DMS53 treated with DMSO at 0.1 percent for 48 hours (cell line): ENCODE results near the gene EXOC4.

Source experiments
- DNase-seq: peaks from one replicate; lab custom pipeline; 2025; ENCODE audit not compliant: unreplicated experiment; lab: John Stamatoyannopoulos, UW

Gene EXOC4

DNA sequence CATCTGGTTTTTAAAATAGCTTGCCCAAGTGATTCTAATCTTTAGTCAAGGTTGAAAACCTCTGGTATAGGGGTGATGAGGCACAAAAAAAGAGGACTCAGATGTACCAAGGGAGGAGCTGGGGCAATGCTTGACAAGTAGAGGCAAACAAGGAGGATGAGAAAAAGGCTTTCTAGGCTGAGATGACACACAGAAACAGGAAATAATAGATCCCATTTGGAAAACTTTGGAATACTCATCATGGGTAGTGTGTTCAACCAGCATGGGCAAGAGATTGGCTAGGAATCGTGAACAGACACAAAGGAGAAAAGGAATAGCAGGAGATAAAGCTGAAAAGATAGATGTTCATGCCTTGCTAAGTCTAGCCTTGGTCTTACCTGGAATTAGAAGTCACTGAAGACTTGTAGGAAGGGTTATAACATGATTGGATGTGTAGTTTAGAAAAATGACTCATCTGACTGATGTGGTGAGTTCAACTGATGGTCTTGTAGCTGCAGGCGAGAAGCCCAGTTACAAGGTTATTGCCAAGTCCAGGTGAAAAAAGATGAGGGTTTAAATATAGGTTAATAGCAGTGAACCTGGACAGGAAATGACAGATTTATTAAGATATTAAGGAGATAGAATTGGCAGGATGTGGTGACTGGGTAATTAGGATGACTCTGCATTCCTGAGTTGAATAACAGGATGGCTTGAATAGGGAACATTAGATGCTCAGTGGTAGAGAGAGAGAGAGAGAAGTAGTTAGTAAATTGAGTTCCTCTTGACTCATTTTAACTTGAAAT, 660.2 kb downstream of the EXOC4 start:
- DNase-seq: no peak

- DNase-seq: no peak
Observed at GRCh38 chr7:133916621-133917020, 663.7 kb downstream of the EXOC4 start.

- DNase-seq: no peak
Observed at GRCh38 chr7:133919810-133920209, 666.9 kb downstream of the EXOC4 start.

GRCh38 chr7:133921635-133922182, 668.8 kb downstream of the EXOC4 start:
- no peak for DNase-seq

DNA sequence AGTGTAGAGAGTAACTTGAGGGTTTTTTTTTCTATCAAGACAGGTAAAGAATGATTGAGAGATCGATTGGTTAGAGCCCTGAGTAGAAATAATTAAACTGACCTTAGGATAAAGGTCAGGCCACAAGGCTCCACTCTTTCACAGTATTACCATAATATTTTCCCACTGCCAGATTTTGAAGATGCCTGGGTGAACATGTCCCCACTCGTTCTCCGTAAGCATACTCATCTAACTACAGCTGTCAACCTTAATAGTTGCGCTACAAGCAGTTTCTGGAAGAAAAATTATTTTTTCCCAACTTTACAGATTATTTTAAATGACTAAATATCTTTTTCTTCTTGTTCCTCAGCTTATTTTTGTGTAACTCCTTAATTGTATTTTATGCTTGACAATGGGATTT, 671.1 kb downstream of the EXOC4 start:
- DNase-seq: no peak

GRCh38 chr7:133931053-133931452, 678.2 kb downstream of the EXOC4 start:
- DNase-seq: no peak

GRCh38 chr7:133932591-133932990, 679.7 kb downstream of the EXOC4 start:
- no peak for DNase-seq

DNA sequence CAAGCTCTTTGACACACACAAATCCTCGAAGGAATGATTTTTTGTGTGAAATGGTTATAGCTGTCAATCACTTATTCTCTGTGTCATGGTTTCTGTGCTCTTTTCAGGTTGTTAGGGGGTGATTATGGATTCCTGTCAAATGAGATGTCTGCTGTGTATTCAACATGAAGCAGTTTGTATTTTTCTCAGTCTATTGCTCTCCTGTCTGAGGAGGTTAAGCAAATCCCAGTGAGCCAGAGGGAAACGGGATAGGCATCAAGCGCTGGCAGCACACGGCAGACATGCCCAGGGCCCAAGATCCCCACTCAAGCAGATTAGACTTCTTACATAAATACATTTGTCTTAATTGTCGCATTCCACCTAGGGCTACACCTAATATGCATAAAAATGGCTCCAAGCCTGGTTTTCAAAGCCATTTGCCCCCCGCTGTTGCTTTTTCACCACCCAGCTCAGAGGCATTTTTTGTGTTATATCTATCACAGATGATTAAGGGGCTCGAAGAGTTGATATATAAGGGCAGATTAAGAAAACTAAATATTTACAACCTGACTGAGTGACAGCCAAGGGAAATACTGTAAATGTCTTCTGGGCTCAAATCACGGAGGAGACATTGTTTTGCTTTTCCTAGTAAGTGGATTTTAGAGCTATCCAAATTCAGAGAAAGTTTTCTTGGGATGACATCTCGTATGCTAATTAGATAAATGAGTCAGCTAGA, 681.5 kb downstream of the EXOC4 start:
- DNase-seq: no peak

- DNase-seq: no peak
Observed at GRCh38 chr7:133934977-133935330, 682.1 kb downstream of the EXOC4 start.

DNA sequence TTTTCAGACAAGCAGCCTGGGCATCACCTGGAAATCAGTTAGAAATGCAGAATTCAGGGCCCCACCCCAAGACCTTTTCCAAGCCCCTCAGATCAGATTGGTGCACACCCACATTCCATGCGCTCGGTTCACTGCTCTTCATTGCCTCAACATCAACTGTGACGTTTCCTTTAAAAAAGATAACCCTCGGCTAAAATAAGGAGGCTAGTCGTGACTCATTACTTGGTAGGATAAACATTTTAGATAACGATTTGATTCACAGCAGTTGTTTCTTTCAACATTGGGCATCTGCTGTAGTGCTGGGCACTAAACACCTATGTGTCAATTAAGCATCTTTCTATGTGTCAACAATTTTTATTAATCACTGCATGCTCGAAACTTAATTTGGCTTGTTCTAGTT, 683.2 kb downstream of the EXOC4 start:
- DNase-seq: no peak

- no peak for DNase-seq
Observed at GRCh38 chr7:133937786-133938185, 684.9 kb downstream of the EXOC4 start.

DNA sequence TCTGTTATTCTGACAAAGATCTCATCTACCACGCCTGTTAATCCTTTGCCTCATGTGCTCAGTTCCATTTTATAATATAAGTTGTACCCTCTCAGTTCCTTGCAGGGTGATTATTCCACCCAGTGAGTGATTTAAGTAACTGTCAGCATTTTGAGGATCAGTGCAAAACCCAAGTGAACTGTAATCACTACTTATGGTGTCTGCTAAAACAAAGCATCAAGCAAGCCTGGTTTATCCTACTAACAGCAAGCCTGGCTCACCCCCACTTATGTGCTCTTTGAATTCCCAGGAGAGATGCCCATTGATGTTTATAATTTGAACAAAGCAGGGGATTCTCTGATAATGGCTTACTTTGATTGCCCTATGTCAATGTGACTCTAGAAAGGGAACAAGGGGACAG, 687.5 kb downstream of the EXOC4 start:
- DNase-seq: no peak

DNA sequence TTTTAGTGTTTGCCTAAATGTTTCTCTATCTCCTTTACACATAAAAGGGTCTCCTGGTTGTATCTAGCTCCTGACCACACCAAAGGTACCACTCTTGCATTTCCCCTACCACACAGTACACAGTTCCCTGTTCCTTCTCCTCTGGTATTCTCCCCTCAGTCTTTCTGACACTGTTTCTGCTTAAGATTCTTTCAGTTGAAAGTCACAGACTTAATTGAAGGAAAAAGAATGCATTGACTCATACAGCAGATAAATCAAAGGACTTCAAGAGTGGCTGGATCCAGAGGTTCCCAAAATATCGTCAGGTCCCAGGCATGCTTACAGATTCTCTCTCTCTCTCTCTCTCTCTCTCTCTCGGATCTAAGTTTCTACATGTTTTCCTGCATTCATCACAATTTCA, 688.6 kb downstream of the EXOC4 start:
- DNase-seq: no peak

- DNase-seq: no peak
Observed at GRCh38 chr7:133945497-133945896, 692.6 kb downstream of the EXOC4 start.

- no peak for DNase-seq
Observed at GRCh38 chr7:133947458-133948254, 694.8 kb downstream of the EXOC4 start.

DNA sequence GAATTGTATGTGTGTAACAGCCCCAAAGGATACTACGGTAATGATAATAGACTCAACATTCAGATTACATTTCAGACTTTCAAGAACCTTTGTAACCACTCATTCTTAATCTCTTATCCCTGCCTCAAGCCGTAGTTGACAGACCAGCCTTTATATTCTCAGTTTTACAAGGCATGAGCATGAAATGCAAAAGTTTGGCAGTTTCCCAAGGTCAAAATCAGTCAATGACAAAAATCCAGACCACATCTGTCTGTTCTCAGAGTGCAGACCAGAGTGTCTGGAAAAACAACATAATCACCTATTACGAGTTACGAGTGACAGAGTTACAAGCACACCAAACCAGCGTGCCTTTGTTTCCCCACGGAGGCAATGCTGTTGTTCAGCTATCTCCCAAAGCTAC, 695.7 kb downstream of the EXOC4 start:
- DNase-seq: no peak

- no peak for DNase-seq
Observed at GRCh38 chr7:133950855-133951254, 698.0 kb downstream of the EXOC4 start.

GRCh38 chr7:133955208-133955607, 702.3 kb downstream of the EXOC4 start:
- no peak for DNase-seq

DNA sequence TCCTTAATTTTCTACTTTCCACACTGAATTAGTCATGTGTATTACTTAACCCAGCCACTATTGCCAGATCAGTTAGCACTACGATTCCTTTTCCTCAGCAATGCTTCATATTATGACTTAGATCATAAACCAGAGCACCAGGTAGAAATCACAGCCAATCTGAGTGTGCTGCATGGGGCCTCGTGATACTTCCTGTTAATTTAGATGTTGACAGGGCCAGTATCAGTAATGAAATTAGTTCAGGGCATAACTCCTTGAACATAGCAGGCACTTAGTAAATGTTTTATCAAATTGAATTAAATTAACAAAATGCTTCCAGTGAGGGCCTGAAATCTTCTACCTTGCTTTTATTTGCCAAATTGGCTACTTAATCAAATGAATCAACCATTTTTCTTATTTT, 705.0 kb downstream of the EXOC4 start:
- no peak for DNase-seq

DNA sequence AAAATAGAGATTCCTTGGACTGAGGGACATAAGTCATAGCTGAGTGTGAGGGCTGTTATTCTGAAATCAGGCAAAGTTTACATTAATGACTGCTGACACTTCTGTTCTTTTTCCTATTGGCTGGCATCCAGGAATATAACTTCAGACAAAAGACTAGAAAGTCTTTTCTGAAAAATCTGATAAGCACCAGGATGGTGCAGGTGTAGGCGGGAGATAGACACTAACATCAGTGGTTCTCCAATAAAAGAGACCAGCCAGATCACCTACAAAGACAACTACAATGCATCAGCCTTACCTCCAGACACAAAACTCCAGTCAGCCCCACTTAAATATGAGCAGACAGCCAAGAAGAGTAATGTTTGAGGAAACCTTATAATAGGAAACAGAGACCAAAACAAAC, 705.9 kb downstream of the EXOC4 start:
- no peak for DNase-seq

DNA sequence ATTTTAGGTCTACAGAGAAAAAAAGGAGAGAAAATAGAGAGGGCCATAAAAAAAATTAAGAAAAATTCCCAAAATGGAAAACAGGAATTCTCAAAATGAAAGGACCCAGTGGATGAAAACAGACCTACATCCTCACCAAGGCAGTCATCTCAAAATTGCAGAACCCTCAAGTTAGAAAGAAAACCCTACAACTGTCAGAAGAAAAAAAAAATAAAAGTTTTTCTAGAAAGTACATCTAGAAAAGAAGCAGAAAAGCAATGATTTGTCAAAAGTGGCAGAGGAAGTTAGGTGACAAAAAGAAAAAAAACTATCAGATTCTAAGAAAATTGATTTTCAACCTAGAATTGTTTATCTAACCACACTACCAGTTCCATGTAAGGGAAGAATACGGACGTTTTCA, 706.6 kb downstream of the EXOC4 start:
- DNase-seq: no peak

GRCh38 chr7:133961724-133962123, 708.8 kb downstream of the EXOC4 start:
- no peak for DNase-seq
